ENCODE results near the gene UBE2G1.
"Not testable (repeated sequence)": the region's sequence is repeated elsewhere in the genome, so short reads cannot be mapped to it uniquely, and the experiment has no call there.

The UBE2G1 gene

GRCh38 chr17:4366327-4367063, at the start of gene UBE2G1:
Gene UBE2G1 (minus strand): TSS chr17:4366675. CDS start chr17:4366316, 359 bp downstream.
- DNase-seq (ENCODE audit: low read depth) = peak; percentile 99

- DNase-seq (ENCODE audit: low read depth) = peak; percentile 90
Observed at GRCh38 chr17:4412933-4413831, 46.7 kb upstream of the UBE2G1 start.

GRCh38 chr17:4411201-4411600, 44.7 kb upstream of the UBE2G1 start:
- DNase-seq (ENCODE audit: low read depth) = no peak

- DNase-seq (ENCODE audit: low read depth) = no peak
Observed at GRCh38 chr17:4409659-4410058, 43.2 kb upstream of the UBE2G1 start.

GRCh38 chr17:4407851-4408250, 41.4 kb upstream of the UBE2G1 start:
- DNase-seq (ENCODE audit: low read depth) = no peak

- DNase-seq (ENCODE audit: low read depth) = no peak
Observed at GRCh38 chr17:4407216-4407615, 40.7 kb upstream of the UBE2G1 start.

- no peak for DNase-seq (ENCODE audit: low read depth)
Observed at GRCh38 chr17:4406386-4406785, 39.9 kb upstream of the UBE2G1 start.

- no peak for DNase-seq (ENCODE audit: low read depth)
Observed at GRCh38 chr17:4405699-4406098, 39.2 kb upstream of the UBE2G1 start.

- no peak for DNase-seq (ENCODE audit: low read depth)
Observed at GRCh38 chr17:4405038-4405669, 38.7 kb upstream of the UBE2G1 start.

GRCh38 chr17:4397840-4398239, 31.4 kb upstream of the UBE2G1 start:
- no peak for DNase-seq (ENCODE audit: low read depth)

- no peak for DNase-seq (ENCODE audit: low read depth)
Observed at GRCh38 chr17:4395111-4395478, 28.6 kb upstream of the UBE2G1 start.

- DNase-seq (ENCODE audit: low read depth) = no peak
Observed at GRCh38 chr17:4394208-4395110, 28.0 kb upstream of the UBE2G1 start.

GRCh38 chr17:4393806-4394205, 27.3 kb upstream of the UBE2G1 start:
- DNase-seq (ENCODE audit: low read depth) = no peak

GRCh38 chr17:4389079-4389478, 22.6 kb upstream of the UBE2G1 start:
- DNase-seq (ENCODE audit: low read depth) = no peak

- DNase-seq (ENCODE audit: low read depth) = no peak
Observed at GRCh38 chr17:4387137-4387536, 20.7 kb upstream of the UBE2G1 start.

GRCh38 chr17:4386406-4386805, 19.9 kb upstream of the UBE2G1 start:
- no peak for DNase-seq (ENCODE audit: low read depth)

GRCh38 chr17:4381690-4382671, 15.5 kb upstream of the UBE2G1 start:
- DNase-seq (ENCODE audit: low read depth) = no peak

GRCh38 chr17:4378626-4379025, 12.2 kb upstream of the UBE2G1 start:
- no peak for DNase-seq (ENCODE audit: low read depth)

GRCh38 chr17:4377247-4377646, 10.8 kb upstream of the UBE2G1 start:
- not testable (repeated sequence) for DNase-seq (ENCODE audit: low read depth)

- DNase-seq (ENCODE audit: low read depth) = not testable (repeated sequence)
Observed at GRCh38 chr17:4375796-4376440, 9.4 kb upstream of the UBE2G1 start.

Measured in activated gamma-delta T cell treated with anti-CD3 and anti-CD28 coated beads, Interleukin-2, amount 50 U/mL, for 16 hours (primary cell).